ENCODE results near the gene MTURN. TPM values are rescaled to one million over a fixed set of nuclear protein-coding genes. Genes with fewer than 3 reads are reported as not detected.

The MTURN gene
- polyA plus RNA-seq, 1 donor (not counting 4 experiments of a cell fraction or from before 2014, with no cell fraction given): 10.8 TPM

DNA sequence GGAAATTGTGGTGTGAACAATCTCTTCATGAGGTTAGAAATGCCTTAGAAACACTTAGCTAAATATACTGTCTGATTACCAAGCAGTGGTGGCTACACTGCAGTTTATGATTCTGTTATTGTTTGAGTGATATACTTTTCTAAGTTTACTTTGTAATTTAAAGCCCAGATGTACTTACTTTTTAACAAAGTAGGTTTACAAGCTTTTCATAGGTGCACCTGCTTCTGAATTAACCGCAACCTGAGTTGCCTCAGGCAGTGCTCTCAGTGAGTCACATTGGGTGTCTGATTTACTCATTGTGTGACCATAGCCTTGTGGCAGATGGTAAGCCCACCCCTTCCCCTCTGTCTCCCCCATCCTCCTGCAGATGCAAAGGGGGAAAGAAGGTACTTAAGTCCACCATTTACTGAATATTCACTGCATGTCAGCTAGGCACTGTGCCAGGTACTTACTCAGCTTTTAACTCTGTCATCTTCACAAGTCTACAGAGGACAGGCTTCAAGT is 9.0 kb downstream of the MTURN start:
- Histone ChIP-seq H3K9me3 (ENCODE audit: control insufficient read depth, low read depth, low read length) (no peaks in the 10 kb centered on the region), H3K27me3 (ENCODE audit: control insufficient read depth, extremely low read depth, insufficient read depth, low read length) (no peaks in the 10 kb centered on the region), H3K36me3 (ENCODE audit: control insufficient read depth in 2 of 2, extremely low read depth in 1 of 2, insufficient read depth in 2 of 2, low read length in 2 of 2) (no peaks in the 10 kb centered on the region), H2AFZ (ENCODE audit: control insufficient read depth, low read length) (no peak overlapping the region), H3K27ac (ENCODE audit: control insufficient read depth, insufficient read depth, low read length) (no peak overlapping the region), H3K4me1 (ENCODE audit: control insufficient read depth, extremely low read depth, insufficient read depth, low read length) (peaks cover 35% of the 10 kb centered on the region), H3K9ac (ENCODE audit: control insufficient read depth, extremely low read depth, insufficient read depth, low read length) (no peak overlapping the region), H3K4me3 (ENCODE audit: control insufficient read depth in 2 of 3, extremely low read depth in 1 of 3, insufficient read depth in 2 of 3, low read depth in 1 of 3, low read length in 3 of 3) (no peak overlapping the region), H3K9me1 (ENCODE audit: control insufficient read depth, extremely low read depth, insufficient read depth, low read length) (no peaks in the 10 kb centered on the region), H3K79me2 (ENCODE audit: control insufficient read depth, insufficient read depth, low read length) (peaks cover 3% of the 10 kb centered on the region), H3K4me2 (ENCODE audit: control insufficient read depth, extremely low read depth, insufficient read depth, low read depth, low read length) (peak overlapping the region; percentile 87), H4K20me1 (ENCODE audit: control insufficient read depth, extremely low read depth, insufficient read depth, low read length) (no peaks in the 10 kb centered on the region)
- FAIRE-seq (peak; percentile 69), DNase-seq (ENCODE audit: low read depth, low spot score) (no peak)
- TF ChIP-seq, protein P1, sequence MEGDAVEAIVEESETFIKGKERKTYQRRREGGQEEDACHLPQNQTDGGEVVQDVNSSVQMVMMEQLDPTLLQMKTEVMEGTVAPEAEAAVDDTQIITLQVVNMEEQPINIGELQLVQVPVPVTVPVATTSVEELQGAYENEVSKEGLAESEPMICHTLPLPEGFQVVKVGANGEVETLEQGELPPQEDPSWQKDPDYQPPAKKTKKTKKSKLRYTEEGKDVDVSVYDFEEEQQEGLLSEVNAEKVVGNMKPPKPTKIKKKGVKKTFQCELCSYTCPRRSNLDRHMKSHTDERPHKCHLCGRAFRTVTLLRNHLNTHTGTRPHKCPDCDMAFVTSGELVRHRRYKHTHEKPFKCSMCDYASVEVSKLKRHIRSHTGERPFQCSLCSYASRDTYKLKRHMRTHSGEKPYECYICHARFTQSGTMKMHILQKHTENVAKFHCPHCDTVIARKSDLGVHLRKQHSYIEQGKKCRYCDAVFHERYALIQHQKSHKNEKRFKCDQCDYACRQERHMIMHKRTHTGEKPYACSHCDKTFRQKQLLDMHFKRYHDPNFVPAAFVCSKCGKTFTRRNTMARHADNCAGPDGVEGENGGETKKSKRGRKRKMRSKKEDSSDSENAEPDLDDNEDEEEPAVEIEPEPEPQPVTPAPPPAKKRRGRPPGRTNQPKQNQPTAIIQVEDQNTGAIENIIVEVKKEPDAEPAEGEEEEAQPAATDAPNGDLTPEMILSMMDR (optimal IDR thresholded peaks at IDR 0.05 in 1 of 3, IDR thresholded peaks at IDR 0.05 in 1 of 3, conservative IDR thresholded peaks at IDR 0.05 in 1 of 3; ENCODE audit: extremely low read depth in 1 of 3, insufficient read depth in 2 of 3, low read length in 3 of 3): no peak
- TF ChIP-seq EZH2 (IDR thresholded peaks at IDR 0.05; ENCODE audit: low read length): no peak
- dilution Hi-C loops (cut with MboI; ENCODE audit: extremely low pct_ligation_motif_present, low sequenced_read_pairs): no loop called here

DNA sequence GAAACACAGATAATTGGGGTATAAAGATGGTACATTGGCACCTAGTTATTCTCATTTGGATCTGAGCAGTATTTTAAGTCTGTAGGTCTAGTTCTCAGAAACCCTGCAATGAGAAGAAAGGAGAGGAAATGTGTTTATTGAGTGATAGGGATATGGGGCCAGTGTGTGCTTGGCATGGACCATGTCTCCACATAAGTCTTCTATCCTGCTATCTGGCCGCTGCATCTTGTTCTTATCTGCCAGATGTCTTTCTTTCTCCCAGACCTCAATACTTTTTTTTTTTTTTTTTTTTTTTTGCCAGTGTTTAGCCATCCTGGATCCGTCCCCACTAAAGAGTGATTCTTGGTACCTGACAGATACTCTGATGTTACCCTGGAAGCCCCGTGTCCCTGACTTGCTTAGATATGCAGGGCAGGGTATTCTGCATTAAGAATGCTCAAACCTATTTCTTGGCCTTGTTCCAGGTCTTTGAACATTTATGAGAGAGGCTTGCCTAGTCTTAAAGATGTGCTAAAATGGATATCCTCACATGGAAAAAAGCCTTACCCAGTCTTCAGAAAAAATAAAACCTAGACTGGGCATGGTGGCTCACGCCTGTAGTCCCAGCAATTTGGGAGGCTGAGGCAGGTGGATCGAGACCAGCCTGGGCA is 10.0 kb downstream of the MTURN start:
- no peak for FAIRE-seq
- Histone ChIP-seq H3K27ac (ENCODE audit: control insufficient read depth, insufficient read depth, low read length) (no peak overlapping the region), H3K4me1 (ENCODE audit: control insufficient read depth, extremely low read depth, insufficient read depth, low read length) (peaks cover 44% of the 10 kb centered on the region)

More for the DNA sequence above, 10.0 kb downstream of the MTURN start:
- Histone ChIP-seq H3K9me3 (ENCODE audit: control insufficient read depth, low read depth, low read length) (no peaks in the 10 kb centered on the region), H3K27me3 (ENCODE audit: control insufficient read depth, extremely low read depth, insufficient read depth, low read length) (no peaks in the 10 kb centered on the region), H3K36me3 (ENCODE audit: control insufficient read depth in 2 of 2, extremely low read depth in 1 of 2, insufficient read depth in 2 of 2, low read length in 2 of 2) (no peaks in the 10 kb centered on the region), H3K9me1 (ENCODE audit: control insufficient read depth, extremely low read depth, insufficient read depth, low read length) (no peaks in the 10 kb centered on the region), H3K4me2 (ENCODE audit: control insufficient read depth, extremely low read depth, insufficient read depth, low read depth, low read length) (no peak overlapping the region), H4K20me1 (ENCODE audit: control insufficient read depth, extremely low read depth, insufficient read depth, low read length) (no peaks in the 10 kb centered on the region), H3K9ac (ENCODE audit: control insufficient read depth, extremely low read depth, insufficient read depth, low read length) (no peak overlapping the region), H3K4me3 (ENCODE audit: control insufficient read depth in 2 of 3, extremely low read depth in 1 of 3, insufficient read depth in 2 of 3, low read depth in 1 of 3, low read length in 3 of 3) (no peak overlapping the region), H3K79me2 (ENCODE audit: control insufficient read depth, insufficient read depth, low read length) (peaks cover 2% of the 10 kb centered on the region), H2AFZ (ENCODE audit: control insufficient read depth, low read length) (no peak overlapping the region)
- dilution Hi-C loops (cut with MboI; ENCODE audit: extremely low pct_ligation_motif_present, low sequenced_read_pairs): no loop called here
- no peak for DNase-seq (ENCODE audit: low read depth, low spot score)
- TF ChIP-seq, protein P1 (optimal IDR thresholded peaks at IDR 0.05 in 1 of 3, IDR thresholded peaks at IDR 0.05 in 1 of 3, conservative IDR thresholded peaks at IDR 0.05 in 1 of 3; ENCODE audit: extremely low read depth in 1 of 3, insufficient read depth in 2 of 3, low read length in 3 of 3): no peak
- no peak for TF ChIP-seq EZH2 (IDR thresholded peaks at IDR 0.05; ENCODE audit: low read length)
